KMS-11 (cell line): ENCODE data around the gene ST8SIA2.
A peak's percentile ranks its signal among the peaks of the same experiment; 100 is the strongest.

Source experiments
- H2AFZ ChIP-seq: fragments of 200-600 bp; sonication (generic); 2 replicates; pipeline ENCODE4 v1.6.1; 2016; ENCODE audit warnings: antibody characterized with exemption, mixed run types, low read depth
- H3K27ac ChIP-seq: fragments of 200-600 bp; sonication (generic); 2 replicates; pipeline ENCODE4 v1.6.1; 2016; ENCODE audit warnings: mild to moderate bottlenecking, mixed run types
- H3K27me3 ChIP-seq: fragments of 200-600 bp; sonication (generic); 2 replicates; pipeline ENCODE4 v1.6.1; 2017; ENCODE audit warnings: mild to moderate bottlenecking, low read depth, mixed run types, moderate library complexity; ENCODE audit not compliant: insufficient read depth
- H3K36me3 ChIP-seq: fragments of 200-600 bp; sonication (generic); 2 replicates; pipeline ENCODE4 v1.6.1; 2017; ENCODE audit warnings: mild to moderate bottlenecking, mixed run types; ENCODE audit not compliant: insufficient read depth
- H3K4me1 ChIP-seq: fragments of 200-600 bp; sonication (generic); 2 replicates; pipeline ENCODE4 v1.6.1; 2016; ENCODE audit warnings: mild to moderate bottlenecking, low read depth, mixed run types; ENCODE audit not compliant: poor library complexity, severe bottlenecking
- H3K4me2 ChIP-seq: fragments of 200-600 bp; sonication (generic); 2 replicates; pipeline ENCODE4 v1.7.0; 2016; ENCODE audit warnings: mild to moderate bottlenecking, mixed run types
- H3K4me3 ChIP-seq: fragments of 200-600 bp; sonication (generic); IDR thresholded peaks from 2 replicates; pipeline ENCODE4 v1.6.1; 2017; ENCODE audit warnings: low read depth, low read length, mixed read lengths; ENCODE audit not compliant: insufficient read depth
- H3K79me2 ChIP-seq: fragments of 200-600 bp; sonication (generic); 2 replicates; pipeline ENCODE4 v1.6.1; 2016; ENCODE audit warnings: low read depth, mixed run types; ENCODE audit not compliant: insufficient read depth
- H3K9ac ChIP-seq: fragments of 200-600 bp; sonication (generic); 2 replicates; pipeline ENCODE4 v1.6.1; 2016; ENCODE audit warnings: mild to moderate bottlenecking, mixed run types
- H4K20me1 ChIP-seq: fragments of 200-600 bp; sonication (generic); 2 replicates; pipeline ENCODE4 v1.6.1; 2016; ENCODE audit warnings: mild to moderate bottlenecking, mixed run types; ENCODE audit not compliant: insufficient read depth
- TF ChIP-seq, protein P1 (sequence below): fragments of 200-600 bp; sonication (generic); conservative IDR thresholded peaks from 2 replicates; pipeline ENCODE4 v1.6.1; 2017; ENCODE audit warnings: low read depth, mild to moderate bottlenecking, antibody characterized with exemption, low read length, moderate library complexity, mixed read lengths

Gene ST8SIA2

DNA sequence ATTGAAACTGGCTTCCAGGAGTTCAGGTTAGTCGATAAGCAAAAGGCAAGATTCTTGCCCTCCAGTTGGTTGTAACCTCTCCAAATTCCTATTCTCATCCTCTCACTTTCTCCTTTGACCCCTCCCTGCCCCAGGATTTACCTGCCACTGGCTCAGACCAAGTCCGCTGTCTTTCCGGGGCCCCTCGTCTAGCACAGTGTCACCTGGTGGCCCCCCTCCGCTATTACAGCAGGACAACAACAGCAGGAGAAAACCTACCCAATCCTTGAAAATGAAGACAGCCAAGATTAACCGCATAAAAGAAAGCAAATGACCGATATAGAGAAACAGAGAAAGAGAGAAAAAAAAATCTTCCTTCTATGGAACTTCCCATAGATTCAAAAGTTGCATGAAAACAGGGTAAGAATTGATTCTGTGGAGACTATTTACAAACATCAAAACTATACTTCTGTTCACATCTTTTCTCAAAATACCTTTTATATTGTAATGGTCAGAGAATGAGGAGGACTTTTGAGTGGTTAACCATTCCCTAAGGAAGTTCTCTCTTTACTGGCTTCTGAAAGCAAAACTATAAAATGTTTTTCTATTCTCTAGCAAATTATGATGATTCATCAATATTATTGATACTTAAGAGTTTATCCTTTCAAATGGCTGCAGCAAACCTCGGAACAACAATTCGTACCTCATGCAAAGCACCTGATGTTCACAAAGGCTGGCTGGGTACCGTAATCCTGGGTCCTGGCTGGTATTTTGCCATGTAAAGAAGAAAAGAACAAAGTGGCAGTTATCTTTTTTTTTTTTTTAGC is 10.0 kb upstream of the ST8SIA2 start:
- Histone ChIP-seq H3K27me3 (no peaks in the 10 kb centered on the region), H3K27ac (no peak overlapping the region), H3K4me2 (no peak overlapping the region), H3K9ac (no peak overlapping the region), H3K4me3 (no peak overlapping the region), H3K79me2 (no peaks in the 10 kb centered on the region), H2AFZ (no peak overlapping the region), H3K4me1 (peaks cover 9% of the 10 kb centered on the region), H4K20me1 (no peaks in the 10 kb centered on the region), H3K36me3 (no peaks in the 10 kb centered on the region)
- TF ChIP-seq, protein P1, sequence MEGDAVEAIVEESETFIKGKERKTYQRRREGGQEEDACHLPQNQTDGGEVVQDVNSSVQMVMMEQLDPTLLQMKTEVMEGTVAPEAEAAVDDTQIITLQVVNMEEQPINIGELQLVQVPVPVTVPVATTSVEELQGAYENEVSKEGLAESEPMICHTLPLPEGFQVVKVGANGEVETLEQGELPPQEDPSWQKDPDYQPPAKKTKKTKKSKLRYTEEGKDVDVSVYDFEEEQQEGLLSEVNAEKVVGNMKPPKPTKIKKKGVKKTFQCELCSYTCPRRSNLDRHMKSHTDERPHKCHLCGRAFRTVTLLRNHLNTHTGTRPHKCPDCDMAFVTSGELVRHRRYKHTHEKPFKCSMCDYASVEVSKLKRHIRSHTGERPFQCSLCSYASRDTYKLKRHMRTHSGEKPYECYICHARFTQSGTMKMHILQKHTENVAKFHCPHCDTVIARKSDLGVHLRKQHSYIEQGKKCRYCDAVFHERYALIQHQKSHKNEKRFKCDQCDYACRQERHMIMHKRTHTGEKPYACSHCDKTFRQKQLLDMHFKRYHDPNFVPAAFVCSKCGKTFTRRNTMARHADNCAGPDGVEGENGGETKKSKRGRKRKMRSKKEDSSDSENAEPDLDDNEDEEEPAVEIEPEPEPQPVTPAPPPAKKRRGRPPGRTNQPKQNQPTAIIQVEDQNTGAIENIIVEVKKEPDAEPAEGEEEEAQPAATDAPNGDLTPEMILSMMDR = peak; percentile 57

GRCh38 chr15:92384381-92384780 is 9.3 kb upstream of the ST8SIA2 start:
- H3K4me1 ChIP-seq = peaks cover 9% of the 10 kb centered on the region

DNA sequence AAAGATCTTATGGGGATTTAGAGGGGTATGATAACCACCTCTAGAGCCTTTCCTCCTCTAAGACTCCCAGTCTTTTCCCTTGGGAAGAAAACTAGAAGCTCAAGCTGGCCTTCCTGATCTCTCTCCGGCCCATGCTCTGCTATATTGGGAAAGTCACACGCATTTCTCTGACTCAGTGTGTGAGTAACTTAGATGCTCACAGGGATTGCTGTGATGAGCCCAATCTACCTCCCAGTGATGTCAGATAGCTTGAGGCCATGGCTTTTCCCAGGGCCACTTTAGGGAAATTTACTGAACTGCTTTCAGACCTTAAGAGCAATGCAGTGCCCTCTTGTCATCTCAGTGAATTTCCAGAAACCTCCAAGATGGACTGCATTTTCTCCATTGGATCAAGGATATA is 8.6 kb upstream of the ST8SIA2 start:
- Histone ChIP-seq H3K27ac (no peak overlapping the region), H3K36me3 (no peaks in the 10 kb centered on the region), H2AFZ (no peak overlapping the region), H3K9ac (no peak overlapping the region), H3K79me2 (no peaks in the 10 kb centered on the region), H4K20me1 (no peaks in the 10 kb centered on the region), H3K4me3 (no peak overlapping the region), H3K4me2 (no peak overlapping the region), H3K27me3 (no peaks in the 10 kb centered on the region), H3K4me1 (peaks cover 9% of the 10 kb centered on the region)
- TF ChIP-seq, protein P1 = no peak

More at GRCh38 chr15:92384381-92384780, 9.3 kb upstream of the ST8SIA2 start:
- no peak overlapping the region for H3K27ac ChIP-seq
- H4K20me1 ChIP-seq = no peaks in the 10 kb centered on the region
- no peaks in the 10 kb centered on the region for H3K27me3 ChIP-seq
- TF ChIP-seq, protein P1 = no peak
- H3K4me3 ChIP-seq = no peak overlapping the region
- no peak overlapping the region for H3K9ac ChIP-seq
- no peaks in the 10 kb centered on the region for H3K79me2 ChIP-seq
- H2AFZ ChIP-seq = no peak overlapping the region
- H3K36me3 ChIP-seq = no peaks in the 10 kb centered on the region
- no peak overlapping the region for H3K4me2 ChIP-seq

DNA sequence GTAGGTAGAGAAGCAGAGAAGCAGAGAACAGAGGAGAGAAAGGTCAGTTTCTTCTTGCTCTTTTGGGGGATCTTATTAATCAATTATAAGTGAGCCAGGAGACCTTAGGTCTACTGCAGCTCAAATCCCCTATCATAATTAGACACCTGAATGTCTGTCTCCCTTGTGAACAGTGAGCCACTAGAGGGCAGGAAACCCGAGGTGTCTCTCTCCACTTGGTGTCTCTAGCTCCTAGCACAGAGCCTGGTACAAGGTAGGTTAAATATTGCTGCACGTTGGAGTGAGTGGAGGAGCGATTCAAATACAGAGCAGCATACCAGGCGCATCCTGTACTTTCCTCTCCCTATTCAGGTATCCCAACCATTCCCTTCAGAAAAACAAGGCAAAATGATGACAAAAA is 2.0 kb upstream of the ST8SIA2 start:
- Histone ChIP-seq H2AFZ (no peak overlapping the region), H3K27me3 (no peaks in the 10 kb centered on the region), H3K36me3 (no peaks in the 10 kb centered on the region), H4K20me1 (no peaks in the 10 kb centered on the region), H3K4me2 (no peak overlapping the region; the same call in 1 of the 2 replicates), H3K4me1 (peaks cover 18% of the 10 kb centered on the region), H3K79me2 (peaks cover 28% of the 10 kb centered on the region), H3K9ac (no peak overlapping the region), H3K4me3 (no peak overlapping the region), H3K27ac (no peak overlapping the region)
- TF ChIP-seq, protein P1 = peak; percentile 65
